Heart right ventricle (tissue), 16 donors: ENCODE results near the gene GSTM5. TPM values are rescaled to one million over a fixed set of nuclear protein-coding genes. Genes with fewer than 3 reads are reported as not detected.
"Not testable (repeated sequence)": the region's sequence is repeated elsewhere in the genome, so short reads cannot be mapped to it uniquely, and the experiment has no call there.

Experiments used
- ATAC-seq, 8 donors: fragments of 200-7000 bp; cut with Tn5 transposase; one replicate each; pipeline ENCODE4 v1.9.1; 2020; ENCODE audit warnings: mild to moderate bottlenecking in 8 of 8, moderate library complexity in 8 of 8, moderate number of reproducible peaks in 1 of 8
- DNase-seq, 2 donors: peaks; one replicate each; pipeline ENCODE4 v3.0.0-alpha.2; 2020
- H3K27ac ChIP-seq, 10 donors: fragments of 200-600 bp; sonication (generic) in 2 of 10; one replicate each; pipeline versions ENCODE4 v1.5.0 to v1.8.0; 2020 to 2022; ENCODE audit warnings: mild to moderate bottlenecking in 3 of 10
- H3K27me3 ChIP-seq, 7 donors: fragments of 200-600 bp; one replicate each; pipeline ENCODE4 v1.8.0; 2021 to 2022; ENCODE audit warnings: mild to moderate bottlenecking in 2 of 7
- H3K36me3 ChIP-seq, 9 donors: fragments of 200-600 bp; sonication (generic) in 1 of 9; one replicate each; pipeline versions ENCODE4 v1.5.0 to v1.8.0; 2020 to 2022; ENCODE audit warnings: mild to moderate bottlenecking in 2 of 9
- H3K4me1 ChIP-seq, 9 donors: fragments of 200-600 bp; sonication (generic) in 1 of 9; one replicate each; pipeline versions ENCODE4 v1.5.0 to v1.8.0; 2020 to 2022; ENCODE audit warnings: mild to moderate bottlenecking in 4 of 9
- H3K4me3 ChIP-seq, 10 donors: fragments of 200-600 bp; sonication (generic) in 2 of 10; one replicate each; pipeline versions ENCODE4 v1.5.0 to v1.8.0; 2020 to 2022; ENCODE audit warnings: mild to moderate bottlenecking in 7 of 10, moderate library complexity in 2 of 10
- H3K9me3 ChIP-seq, 11 donors: fragments of 200-600 bp in 10 of 11; sonication (generic) in 2 of 11; one replicate each; pipeline versions ENCODE4 v1.5.0 to v1.8.0; 2013 to 2022; ENCODE audit warnings: mild to moderate bottlenecking in 2 of 11, control low read depth in 1 of 11, moderate library complexity in 1 of 11
- WGBS, 2 donors: extraction: QIAGEN DNeasy Blood & Tissue Kit; methylation state at CpG; one replicate each; pipeline ENCODE4 v1.1.7; 2013; ENCODE audit warnings: inconsistent platforms in 1 of 2; 5-methylcytosine and 5-hydroxymethylcytosine counted together
- intact Hi-C, 10 donors: fragments of 100-400 bp; cut with DNase I; formaldehyde crosslinking; loops; one replicate each; pipeline versions ENCODE4 v1.11.1 to v1.14.2; 2022
- polyA plus RNA-seq, 2 donors: library from polyadenylated mRNA; stranded (reverse); fragments of 200-250 nt; gene quantifications; one replicate each; pipeline ENCODE4 v1.2.3, GENCODE V29; 2013
- total RNA-seq, 10 donors: library from RNA; stranded (reverse); fragmentation: NEBNext Ultra II Directional in 3 of 10; extraction: Animal tissue kit (Norgen Biotek cat#: 25700) in 3 of 10; gene quantifications; one replicate each; pipeline versions ENCODE4 v1.2.1 to v1.2.4, GENCODE V29; 2021 to 2023
- TF ChIP-seq, protein P1 (sequence below), 9 donors: fragments of 200-600 bp; sonication (generic) in 2 of 9; IDR thresholded peaks; one replicate each; pipeline versions ENCODE4 v1.5.0 to v1.8.0; 2021 to 2022; ENCODE audit warnings: antibody characterized with exemption in 9 of 9, mild to moderate bottlenecking in 5 of 9, moderate library complexity in 1 of 9
- donor health status: Arrhythmogenic right ventricular cardiomyopathy.
- donor health status: ischemic (EF 13 %, LVEDD 7.1; RV severe dilation, severe dysfunction).
- donor health status: healthy with polysubstance abuse.
- donor health status: DM: no; HTN: yes; CAD: no.
- donor health status: DM: no; HTN: no; CAD: no.
- donor health status: ischemic (EF 25% LVEDD 6.9; RV normal size, moderate dysfunction).
- donor health status: ischemic (EF 25% LVEDD 5.7; RV mildly dilated, moderate dysfunction).
- donor health status: healthy.
- donor health status: DM: yes; HTN: yes; CAD: no.
- donor health status: Ischemic cardiomyopathy.
- donor health status: ischemic (EF 35%, LVEDD 5.7; RV mildly dilated, moderate dysfunction).
- donor health status: nonischemic (EF 11% LVEDD 7.7; RV severe dilation, severe dysfunction).
- donor health status: DM: yes; HTN: yes; CAD: no.
- donor health status: PGD.
- donor health status: ischemic (EF 29% LVEDD 5.4; RV normal size, mild dysfunction).
- donor health status: nonischemic (EF 23%, LVEDD 6.1; RV moderate dilation, normal function).

Gene GSTM5
- total and polyA plus RNA-seq, 12 donors, result 0.86 to 3.2 (median 2.0) TPM

DNA sequence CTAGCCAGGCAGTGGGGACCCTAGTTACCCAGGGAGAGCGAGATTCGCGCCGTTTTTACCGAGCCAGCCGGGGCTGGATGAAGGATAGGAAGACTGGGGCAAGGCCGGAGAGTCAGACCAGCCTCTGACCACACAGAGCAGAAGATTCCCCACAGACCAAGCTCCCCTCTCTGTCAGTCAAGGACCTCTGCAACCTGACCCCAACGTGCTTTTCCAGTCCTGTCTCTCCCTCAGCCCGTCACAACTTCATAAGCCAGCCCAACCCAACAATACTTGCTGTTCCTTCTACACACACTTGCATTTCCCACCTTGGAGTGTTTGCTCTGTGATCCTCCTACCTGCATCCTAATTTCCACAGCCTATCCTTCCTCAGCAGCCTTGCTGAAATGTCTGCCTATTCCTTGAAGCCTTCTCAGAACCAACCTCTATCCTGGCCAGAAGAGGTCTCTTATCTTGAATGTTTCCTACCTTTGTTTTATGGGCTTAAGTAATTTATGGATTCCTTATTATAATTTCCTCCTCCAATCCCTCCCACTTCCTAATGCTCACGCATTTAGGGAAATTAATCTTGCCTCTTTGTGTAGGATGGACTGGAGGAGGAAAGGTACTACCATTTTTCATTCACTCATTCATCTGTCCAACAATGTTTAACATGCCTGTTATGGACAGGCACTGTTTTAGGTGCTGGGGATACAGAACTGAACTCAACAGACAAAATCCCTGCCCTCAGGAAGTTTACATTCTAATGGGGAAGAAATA lies 28.7 kb downstream of the GSTM5 start, which contains the start of gene GSTM3:
Gene GSTM3, minus strand, starts transcription at position 424 of the 759 bp plus-strand sequence. CDS start 751 bp downstream, outside the sequence.
- Histone ChIP-seq H3K9me3 (no peaks in the 10 kb centered on the region), H3K27me3 (peaks cover 0 to 15% (median 0%) of the 10 kb centered on the region in 7 donors), H3K4me3 (peak within 1 kb of the TSS; percentile 66 to 90 (median 76)), H3K4me1 (peaks cover 0 to 19% (median 13%) of the 10 kb centered on the region in 9 donors), H3K27ac (peak within 1 kb of the TSS; percentile 25 to 84 (median 74)), H3K36me3 (peaks cover 0 to 29% (median 12%) of the 10 kb centered on the region in 9 donors)
- TF ChIP-seq, protein P1, sequence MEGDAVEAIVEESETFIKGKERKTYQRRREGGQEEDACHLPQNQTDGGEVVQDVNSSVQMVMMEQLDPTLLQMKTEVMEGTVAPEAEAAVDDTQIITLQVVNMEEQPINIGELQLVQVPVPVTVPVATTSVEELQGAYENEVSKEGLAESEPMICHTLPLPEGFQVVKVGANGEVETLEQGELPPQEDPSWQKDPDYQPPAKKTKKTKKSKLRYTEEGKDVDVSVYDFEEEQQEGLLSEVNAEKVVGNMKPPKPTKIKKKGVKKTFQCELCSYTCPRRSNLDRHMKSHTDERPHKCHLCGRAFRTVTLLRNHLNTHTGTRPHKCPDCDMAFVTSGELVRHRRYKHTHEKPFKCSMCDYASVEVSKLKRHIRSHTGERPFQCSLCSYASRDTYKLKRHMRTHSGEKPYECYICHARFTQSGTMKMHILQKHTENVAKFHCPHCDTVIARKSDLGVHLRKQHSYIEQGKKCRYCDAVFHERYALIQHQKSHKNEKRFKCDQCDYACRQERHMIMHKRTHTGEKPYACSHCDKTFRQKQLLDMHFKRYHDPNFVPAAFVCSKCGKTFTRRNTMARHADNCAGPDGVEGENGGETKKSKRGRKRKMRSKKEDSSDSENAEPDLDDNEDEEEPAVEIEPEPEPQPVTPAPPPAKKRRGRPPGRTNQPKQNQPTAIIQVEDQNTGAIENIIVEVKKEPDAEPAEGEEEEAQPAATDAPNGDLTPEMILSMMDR (IDR thresholded peaks at IDR 0.05), result no peak
- WGBS, 2 donors, result 4 to 6% methylated on average over 10 of the region's 10 CpGs
- DNase-seq, result no peak
- peak in 7 of 8 donors; percentile 7 to 31 (median 17) for ATAC-seq
- intact Hi-C loops, result no loop called here

DNA sequence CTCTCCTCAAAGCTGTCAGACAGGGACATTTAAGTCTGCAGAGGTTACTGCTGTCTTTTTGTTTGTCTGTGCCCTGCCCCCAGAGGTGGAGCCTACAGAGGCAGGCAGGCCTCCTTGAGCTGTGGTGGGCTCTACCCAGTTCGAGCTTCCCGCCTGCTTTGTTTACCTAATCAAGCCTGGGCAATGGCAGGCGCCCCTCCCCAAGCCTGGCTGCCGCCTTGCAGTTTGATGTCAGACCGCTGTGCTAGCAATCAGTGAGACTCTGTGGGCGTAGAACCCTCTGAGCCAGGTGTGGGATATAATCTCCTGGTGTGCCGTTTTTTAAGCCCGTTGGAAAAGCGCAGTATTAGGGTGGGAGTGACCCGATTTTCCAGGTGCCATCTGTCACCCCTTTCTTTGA lies 36.3 kb downstream of the GSTM5 start:
- H3K36me3 ChIP-seq, H3K27ac ChIP-seq, H3K27me3 ChIP-seq, DNase-seq, ATAC-seq, H3K9me3 ChIP-seq, intact Hi-C loops, H3K4me3 ChIP-seq, H3K4me1 ChIP-seq: not testable (repeated sequence)
- WGBS, 2 donors, result 88 to 93% methylated on average over 7 to 10 of the region's 10 CpGs

DNA sequence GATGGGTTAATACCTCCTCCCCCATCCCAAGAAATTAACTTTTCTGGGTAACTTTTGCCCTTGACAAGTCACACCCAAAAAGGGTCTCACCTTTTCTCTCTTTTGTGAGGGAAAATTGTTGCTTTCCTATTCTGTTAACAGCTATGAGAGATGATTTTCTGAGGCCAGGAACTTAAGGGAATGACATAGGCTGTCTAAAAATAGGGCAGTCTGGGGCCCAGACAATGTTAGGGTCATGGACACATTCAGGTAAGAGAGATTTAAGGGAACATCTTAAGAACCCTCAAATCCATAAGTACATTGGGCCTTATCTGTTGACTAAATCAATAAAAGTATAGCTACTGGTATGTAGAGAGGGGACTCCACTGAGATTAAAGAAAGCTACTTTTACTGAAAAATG lies 37.2 kb downstream of the GSTM5 start:
- Histone ChIP-seq H3K36me3 (no peaks in the 10 kb centered on the region), H3K4me1 (peaks cover 0 to 8% (median 0%) of the 10 kb centered on the region in 9 donors), H3K27ac (no peak overlapping the region), H3K9me3 (no peaks in the 10 kb centered on the region), H3K27me3 (peaks cover 0 to 4% (median 0%) of the 10 kb centered on the region in 7 donors), H3K4me3 (no peak overlapping the region)
- intact Hi-C loops, result no loop called here
- TF ChIP-seq, protein P1 (IDR thresholded peaks at IDR 0.05), result no peak
- DNase-seq, result no peak
- ATAC-seq, result peak in 4 of 8 donors; percentile 40 to 79 (median 47)

DNA sequence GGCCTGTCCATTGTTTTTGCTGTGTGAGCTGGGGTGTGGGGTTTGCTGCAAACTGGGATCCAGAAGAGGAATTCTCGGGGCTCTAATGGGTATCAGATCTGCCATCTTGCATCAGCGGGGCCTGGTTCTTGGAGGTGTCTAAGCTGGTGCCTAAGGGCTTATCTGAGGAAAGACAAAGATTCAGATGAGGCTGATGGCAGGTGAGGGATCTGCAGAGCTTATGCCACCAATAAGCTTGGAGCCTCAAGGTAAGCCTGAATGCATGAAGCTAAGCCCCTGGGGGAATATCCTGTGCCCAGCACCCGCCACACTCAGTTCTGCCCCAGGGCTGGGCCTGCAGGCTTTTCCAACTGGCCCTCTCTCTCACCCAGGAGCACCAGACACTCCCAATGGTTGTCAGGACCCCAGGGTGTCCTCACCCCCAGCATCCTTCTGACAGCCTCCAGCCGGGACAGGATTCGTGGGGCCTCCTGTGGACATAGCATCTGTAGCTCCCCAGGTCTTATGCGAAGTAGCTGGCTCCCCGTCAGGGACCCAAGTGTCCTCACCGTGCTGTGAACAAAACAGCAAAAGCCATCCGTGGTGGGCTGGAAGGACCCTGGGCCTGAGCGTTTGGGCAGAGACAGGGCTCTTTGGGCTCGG lies 38.3 kb downstream of the GSTM5 start:
- intact Hi-C loops, result no loop called here
- no peak for ATAC-seq
- Histone ChIP-seq H3K27ac (no peak overlapping the region), H3K9me3 (no peaks in the 10 kb centered on the region), H3K4me1 (peaks cover 0 to 16% (median 0%) of the 10 kb centered on the region in 9 donors), H3K4me3 (no peak overlapping the region), H3K36me3 (no peaks in the 10 kb centered on the region), H3K27me3 (peaks cover 0 to 4% (median 0%) of the 10 kb centered on the region in 7 donors)
- TF ChIP-seq, protein P1 (IDR thresholded peaks at IDR 0.05), result no peak
- 92 to 94% methylated on average over 11 of the region's 11 CpGs for WGBS, 2 donors
- no peak for DNase-seq
